ENCODE results near the gene COG4.

The COG4 gene

GRCh38 chr16:70568601-70569237 is 45.4 kb upstream of the COG4 start:
- no peak overlapping the region for H3K4me3 ChIP-seq (ENCODE audit: low read depth, low read length)
- no peak for TF ChIP-seq CTCF (IDR thresholded peaks at IDR 0.05; ENCODE audit: control insufficient read depth, extremely low read depth, insufficient read depth)
- no peak for DNase-seq (ENCODE audit: low read depth)

DNA sequence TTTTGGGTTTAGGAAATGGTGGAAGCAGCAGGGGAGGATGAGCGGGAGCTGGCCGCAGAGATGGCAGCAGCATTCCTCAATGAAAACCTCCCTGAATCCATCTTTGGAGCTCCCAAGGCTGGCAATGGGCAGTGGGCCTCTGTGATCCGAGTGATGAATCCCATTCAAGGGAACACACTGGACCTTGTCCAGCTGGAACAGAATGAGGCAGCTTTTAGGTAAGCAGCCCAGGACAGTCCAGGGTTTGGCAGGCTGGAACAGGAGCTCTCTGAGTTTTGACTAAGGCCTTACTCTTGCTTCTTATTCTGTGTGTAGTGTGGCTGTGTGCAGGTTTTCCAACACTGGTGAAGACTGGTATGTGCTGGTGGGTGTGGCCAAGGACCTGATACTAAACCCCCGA is 41.7 kb upstream of the COG4 start:
- no peak overlapping the region for H3K4me3 ChIP-seq (ENCODE audit: low read depth, low read length)
- no peak for DNase-seq (ENCODE audit: low read depth)
- TF ChIP-seq CTCF (IDR thresholded peaks at IDR 0.05; ENCODE audit: control insufficient read depth, extremely low read depth, insufficient read depth) = no peak

DNA sequence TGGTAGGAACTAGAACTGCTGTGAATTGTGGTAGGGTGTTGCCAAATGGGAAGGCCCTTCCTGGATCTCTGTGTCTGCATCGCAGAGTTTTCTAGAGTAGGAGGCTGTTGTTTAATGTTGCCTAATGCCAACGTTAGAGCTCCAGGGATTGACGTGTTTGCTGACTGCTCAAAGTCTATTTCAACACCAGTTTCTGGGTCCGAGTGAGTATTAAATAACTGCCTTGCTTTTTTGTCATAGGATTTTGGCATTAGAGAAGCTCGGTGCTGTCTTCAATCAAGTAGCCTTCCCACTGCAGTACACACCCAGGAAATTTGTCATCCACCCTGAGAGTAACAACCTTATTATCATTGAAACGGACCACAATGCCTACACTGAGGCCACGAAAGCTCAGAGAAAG is 40.3 kb upstream of the COG4 start:
- TF ChIP-seq CTCF (IDR thresholded peaks at IDR 0.05; ENCODE audit: control insufficient read depth, extremely low read depth, insufficient read depth) = no peak
- DNase-seq (ENCODE audit: low read depth) = no peak
- H3K4me3 ChIP-seq (ENCODE audit: low read depth, low read length) = no peak overlapping the region

DNA sequence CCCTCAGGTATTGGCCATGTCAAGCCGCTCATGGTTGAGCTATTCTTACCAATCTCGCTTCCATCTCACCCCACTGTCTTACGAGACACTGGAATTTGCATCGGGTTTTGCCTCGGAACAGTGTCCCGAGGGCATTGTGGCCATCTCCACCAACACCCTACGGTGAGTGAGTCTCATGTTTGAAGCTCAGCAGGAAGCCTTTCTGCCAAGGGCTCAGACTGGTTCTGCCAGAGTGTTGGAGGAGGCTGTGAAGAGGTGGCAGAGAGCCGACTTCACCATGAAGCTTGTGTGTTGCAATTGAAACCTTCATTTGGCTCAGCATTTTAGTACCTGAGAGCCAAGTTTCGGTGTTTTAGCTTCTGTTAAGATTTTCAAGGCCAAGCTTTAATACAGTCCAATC is 38.3 kb upstream of the COG4 start:
- peak; percentile 90 for DNase-seq (ENCODE audit: low read depth)
- no peak overlapping the region for H3K4me3 ChIP-seq (ENCODE audit: low read depth, low read length)
- no peak for TF ChIP-seq CTCF (IDR thresholded peaks at IDR 0.05; ENCODE audit: control insufficient read depth, extremely low read depth, insufficient read depth)

GRCh38 chr16:70556063-70556462 is 32.7 kb upstream of the COG4 start:
- TF ChIP-seq CTCF (IDR thresholded peaks at IDR 0.05; ENCODE audit: control insufficient read depth, extremely low read depth, insufficient read depth) = no peak
- no peak for DNase-seq (ENCODE audit: low read depth)

DNA sequence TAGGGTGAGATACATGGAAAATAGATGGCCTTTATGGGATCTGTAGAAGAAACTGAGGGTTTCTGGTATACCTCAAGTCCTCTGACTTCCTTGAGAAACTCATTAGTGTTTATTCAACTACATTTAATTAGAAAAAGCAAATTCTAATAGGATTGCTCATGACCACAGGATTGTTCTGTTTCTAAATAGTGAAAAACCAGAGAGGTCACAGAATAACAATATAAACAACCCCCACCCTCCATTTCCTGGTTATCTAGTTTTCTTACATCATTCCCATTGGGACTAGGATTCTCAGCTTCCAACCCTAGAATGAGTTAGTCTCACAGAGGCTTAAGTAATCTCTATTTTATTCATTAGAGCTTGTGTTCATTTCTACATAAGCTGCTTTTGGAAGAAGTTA is 30.3 kb upstream of the COG4 start:
- H3K4me3 ChIP-seq (ENCODE audit: low read depth, low read length) = no peak overlapping the region
- DNase-seq (ENCODE audit: low read depth) = no peak
- no peak for TF ChIP-seq CTCF (IDR thresholded peaks at IDR 0.05; ENCODE audit: control insufficient read depth, extremely low read depth, insufficient read depth)

More at GRCh38 chr16:70556063-70556462, 32.7 kb upstream of the COG4 start:
- no peak overlapping the region for H3K4me3 ChIP-seq (ENCODE audit: low read depth, low read length)

GRCh38 chr16:70552675-70553074 is 29.3 kb upstream of the COG4 start:
- no peak overlapping the region for H3K4me3 ChIP-seq (ENCODE audit: low read depth, low read length)
- TF ChIP-seq CTCF (IDR thresholded peaks at IDR 0.05; ENCODE audit: control insufficient read depth, extremely low read depth, insufficient read depth) = no peak
- DNase-seq (ENCODE audit: low read depth) = no peak

Data from LNCaP clone FGC (cell line).